IgD-negative memory B cell (primary cell): ENCODE measurements around the gene ATG3. TPM values are rescaled to one million over a fixed set of nuclear protein-coding genes. Genes with fewer than 3 reads are reported as not detected.
A peak's percentile ranks its signal among the peaks of the same experiment; 100 is the strongest.
"Not testable (repeated sequence)": the region's sequence is repeated elsewhere in the genome, so short reads cannot be mapped to it uniquely, and the experiment has no call there.

Source experiments
- H3K27ac Mint-ChIP-seq, 3 donors: one replicate each; pipeline ENCODE4 v1.8.0; 2020 to 2022; ENCODE audit warnings: mild to moderate bottlenecking in 3 of 3, mixed read lengths in 3 of 3, moderate library complexity in 1 of 3
- H3K27me3 Mint-ChIP-seq: one replicate; pipeline ENCODE4 v1.8.0; 2021; ENCODE audit warnings: mixed read lengths
- H3K36me3 Mint-ChIP-seq: one replicate; pipeline ENCODE4 v1.8.0; 2020; ENCODE audit warnings: mild to moderate bottlenecking, mixed read lengths
- H3K4me1 Mint-ChIP-seq, 3 donors: one replicate each; pipeline ENCODE4 v1.8.0; 2020 to 2022; ENCODE audit warnings: mixed read lengths in 3 of 3, mild to moderate bottlenecking in 1 of 3
- H3K4me3 Mint-ChIP-seq, 4 donors: one replicate each; pipeline ENCODE4 v1.8.0; 2020 to 2022; ENCODE audit warnings: mild to moderate bottlenecking in 4 of 4, mixed read lengths in 4 of 4, moderate library complexity in 3 of 4
- H3K9me3 Mint-ChIP-seq, 3 donors: one replicate each; pipeline ENCODE4 v1.8.0; 2020 to 2021; ENCODE audit warnings: mixed read lengths in 3 of 3, mild to moderate bottlenecking in 1 of 3
- polyA plus RNA-seq: library from polyadenylated mRNA; unstranded; fragments of 300-500 nt; fragmentation: Illumina TruSeq; gene quantifications from one replicate; pipeline ENCODE4 v1.2.3, GENCODE V29; 2021

ATG3 gene
- polyA plus RNA-seq, 1 donor from 2014 or later: 61.7 TPM

DNA sequence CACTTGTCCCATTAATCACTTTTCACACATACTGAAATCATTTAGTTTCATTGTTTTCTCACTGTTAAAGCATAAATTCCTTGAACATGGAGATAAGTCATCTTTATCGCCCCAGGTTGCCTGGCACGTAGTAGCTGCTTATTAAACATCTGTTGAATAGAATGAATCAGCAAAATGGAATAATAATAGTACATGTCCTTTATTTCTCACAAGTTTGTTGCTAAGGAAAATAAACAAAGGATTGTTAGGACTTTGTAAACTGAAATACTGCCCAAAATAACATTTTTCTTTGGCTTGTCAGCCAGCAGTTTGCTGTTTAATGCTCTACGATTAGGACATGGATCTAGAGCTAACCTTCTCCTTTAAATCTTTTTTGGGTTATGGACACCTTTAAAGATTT, 17.9 kb upstream of the ATG3 start:
- Mint-ChIP-seq H3K36me3 (peaks cover 12% of the 10 kb centered on the region), H3K27me3 (no peaks in the 10 kb centered on the region), H3K9me3 (no peaks in the 10 kb centered on the region), H3K27ac (peak overlapping the region; percentile 25 to 96 (median 28)), H3K4me3 (peak overlapping the region in 2 of 4 donors; percentile 2 to 53), H3K4me1 (peaks cover 11 to 24% (median 15%) of the 10 kb centered on the region in 3 donors)

DNA sequence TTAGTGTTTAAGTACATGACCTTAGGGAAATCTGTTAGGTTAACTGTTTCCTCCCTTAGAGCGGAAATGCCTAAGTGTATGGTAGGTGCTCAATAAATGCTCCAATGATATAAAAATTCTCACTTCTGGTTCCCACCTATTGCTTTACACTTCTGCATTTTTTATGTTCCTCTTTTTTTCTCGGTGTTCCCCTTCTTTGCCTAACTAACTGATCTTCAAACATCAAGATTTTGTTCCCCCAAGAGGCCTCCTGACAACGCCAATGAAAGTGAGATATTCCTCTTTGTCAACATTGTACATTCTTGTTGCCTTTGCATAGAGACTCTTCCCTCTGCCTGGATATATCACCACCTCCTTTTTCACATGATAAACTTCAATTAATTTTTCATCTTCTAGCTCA, 17.5 kb upstream of the ATG3 start:
- peak overlapping the region in 2 of 4 donors; percentile 2 to 53 for H3K4me3 Mint-ChIP-seq
- no peaks in the 10 kb centered on the region for H3K9me3 Mint-ChIP-seq
- H3K4me1 Mint-ChIP-seq: peaks cover 11 to 24% (median 15%) of the 10 kb centered on the region in 3 donors
- H3K27ac Mint-ChIP-seq: peak overlapping the region; percentile 25 to 96 (median 28)
- no peaks in the 10 kb centered on the region for H3K27me3 Mint-ChIP-seq
- peaks cover 12% of the 10 kb centered on the region for H3K36me3 Mint-ChIP-seq

DNA sequence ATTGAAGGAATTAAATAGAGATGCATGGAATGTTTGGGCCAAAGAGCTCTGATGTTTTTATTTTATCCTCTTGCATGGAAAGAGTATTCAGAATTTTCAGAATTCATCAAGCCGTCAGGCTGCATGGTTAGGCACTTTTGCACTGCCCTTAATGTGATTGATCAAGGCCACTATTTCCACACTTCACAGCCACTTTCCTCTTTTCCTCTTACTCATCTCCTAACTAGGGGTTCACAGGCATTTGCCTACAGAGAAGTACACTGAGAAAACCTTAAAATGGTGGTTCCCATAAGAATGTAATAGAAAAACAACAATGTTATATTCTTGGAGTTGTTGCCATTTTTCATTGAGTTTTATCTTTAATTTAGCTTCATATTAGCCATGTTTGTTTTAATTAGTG, 10.9 kb upstream of the ATG3 start:
- Mint-ChIP-seq H3K9me3 (peaks cover 0 to 2% (median 0%) of the 10 kb centered on the region in 3 donors), H3K36me3 (peaks cover 14% of the 10 kb centered on the region), H3K4me3 (peak overlapping the region in 1 of 4 donors; percentile 21), H3K27me3 (no peaks in the 10 kb centered on the region), H3K27ac (peak overlapping the region in 1 of 3 donors; percentile 29), H3K4me1 (peaks cover 3 to 19% (median 12%) of the 10 kb centered on the region in 3 donors)

DNA sequence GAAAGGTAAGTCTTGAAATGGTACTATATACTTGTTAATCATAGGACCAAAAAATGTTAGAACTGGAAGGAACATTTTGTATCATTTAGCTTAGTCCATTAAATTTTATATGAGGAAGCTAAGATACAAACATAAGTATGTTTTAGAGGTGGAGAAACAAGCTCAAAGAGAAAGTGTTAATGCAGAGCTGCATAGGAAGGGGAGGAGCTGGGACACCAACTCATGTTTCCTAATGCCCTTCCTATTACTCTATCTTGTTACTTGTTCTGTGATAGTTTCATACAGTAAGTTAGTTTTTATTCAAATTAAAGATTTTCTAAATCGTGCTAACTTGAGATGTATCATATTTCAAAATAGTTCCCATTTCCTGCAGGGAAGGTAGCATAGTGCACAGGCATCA, 7.5 kb upstream of the ATG3 start:
- H3K27me3 Mint-ChIP-seq: no peaks in the 10 kb centered on the region
- no peak overlapping the region for H3K27ac Mint-ChIP-seq
- H3K36me3 Mint-ChIP-seq: peaks cover 17% of the 10 kb centered on the region
- no peak overlapping the region for H3K4me3 Mint-ChIP-seq
- peaks cover 0 to 2% (median 0%) of the 10 kb centered on the region in 3 donors for H3K9me3 Mint-ChIP-seq
- H3K4me1 Mint-ChIP-seq: peaks cover 8 to 25% (median 12%) of the 10 kb centered on the region in 3 donors

DNA sequence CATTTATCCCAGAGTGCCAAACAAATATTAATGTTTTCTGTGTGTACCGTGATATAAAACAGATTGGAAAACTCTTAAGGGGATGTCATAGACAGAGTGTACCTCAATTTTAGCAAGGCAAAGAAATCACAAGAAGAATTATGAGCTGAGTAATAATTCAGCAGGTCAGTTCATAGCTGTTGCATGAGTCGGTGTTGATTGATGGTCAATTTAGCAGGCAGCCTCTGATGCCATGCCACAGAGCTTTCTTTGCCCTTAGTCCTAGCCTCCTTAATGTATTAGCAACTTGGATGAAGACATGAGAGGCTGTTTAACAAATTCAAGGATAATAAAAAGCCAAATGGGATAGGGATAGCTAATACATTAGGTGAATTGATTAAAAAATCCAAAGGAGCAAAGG, 6.9 kb upstream of the ATG3 start:
- no peak overlapping the region for H3K27ac Mint-ChIP-seq
- no peak overlapping the region for H3K4me3 Mint-ChIP-seq
- H3K27me3 Mint-ChIP-seq: no peaks in the 10 kb centered on the region
- H3K36me3 Mint-ChIP-seq: peaks cover 16% of the 10 kb centered on the region
- peaks cover 0 to 2% (median 0%) of the 10 kb centered on the region in 3 donors for H3K9me3 Mint-ChIP-seq
- H3K4me1 Mint-ChIP-seq: peaks cover 9 to 25% (median 17%) of the 10 kb centered on the region in 3 donors

DNA sequence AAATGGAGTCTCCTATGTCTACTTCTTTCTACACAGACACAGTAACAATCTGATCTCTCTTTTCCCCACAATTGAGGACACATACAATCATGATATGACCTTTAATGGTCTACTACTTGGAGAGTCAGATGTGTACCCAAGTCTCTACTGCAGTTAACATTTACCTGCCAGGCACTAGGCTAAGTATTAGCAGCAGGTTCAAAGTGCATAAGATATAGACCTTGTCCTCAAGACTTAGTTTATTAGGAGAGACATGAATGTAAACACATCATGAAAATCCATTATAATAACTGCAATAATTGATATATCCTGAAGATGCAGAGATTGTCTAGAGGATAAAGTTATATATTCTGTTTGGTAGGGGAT, 3.2 kb upstream of the ATG3 start:
- no peak overlapping the region for H3K4me3 Mint-ChIP-seq
- peaks cover 22 to 44% (median 26%) of the 10 kb centered on the region in 3 donors for H3K4me1 Mint-ChIP-seq
- H3K36me3 Mint-ChIP-seq: peaks cover 13% of the 10 kb centered on the region
- H3K27me3 Mint-ChIP-seq: no peaks in the 10 kb centered on the region
- no peaks in the 10 kb centered on the region for H3K9me3 Mint-ChIP-seq
- no peak overlapping the region for H3K27ac Mint-ChIP-seq

DNA sequence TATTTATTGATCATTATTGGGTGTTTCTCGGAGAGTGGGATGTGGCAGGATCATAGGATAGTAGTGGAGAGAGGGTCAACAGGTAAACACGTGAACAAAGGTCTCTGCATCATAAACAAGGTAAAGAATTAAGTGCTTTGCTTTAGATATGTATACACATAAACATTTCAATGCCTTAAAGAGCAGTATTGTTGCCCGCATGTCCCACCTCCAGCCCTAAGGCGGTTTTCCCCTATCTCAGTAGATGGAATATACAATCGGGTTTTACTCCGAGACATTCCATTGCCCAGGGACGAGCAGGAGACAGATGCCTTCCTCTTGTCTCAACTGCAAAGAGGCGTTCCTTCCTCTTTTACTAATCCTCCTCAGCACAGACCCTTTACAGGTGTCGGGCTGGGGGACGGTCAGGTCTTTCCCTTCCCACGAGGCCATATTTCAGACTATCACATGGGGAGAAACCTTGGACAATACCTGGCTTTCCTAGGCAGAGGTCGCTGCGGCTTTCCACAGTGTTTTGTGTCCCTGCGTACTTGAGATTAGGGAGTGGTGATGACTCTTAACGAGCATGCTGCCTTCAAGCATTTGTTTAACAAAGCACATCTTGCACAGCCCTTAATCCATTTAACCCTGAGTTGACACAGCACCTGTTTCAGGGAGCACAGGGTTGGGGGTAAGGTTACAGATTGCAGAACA, 2.6 kb upstream of the ATG3 start:
- not testable (repeated sequence) for H3K9me3 Mint-ChIP-seq, H3K27me3 Mint-ChIP-seq, H3K4me3 Mint-ChIP-seq
- H3K4me1 Mint-ChIP-seq: peaks cover 24 to 50% (median 31%) of the 10 kb centered on the region in 3 donors
- H3K36me3 Mint-ChIP-seq: peaks cover 13% of the 10 kb centered on the region
- H3K27ac Mint-ChIP-seq: peak overlapping the region in 1 of 3 donors; percentile 95

DNA sequence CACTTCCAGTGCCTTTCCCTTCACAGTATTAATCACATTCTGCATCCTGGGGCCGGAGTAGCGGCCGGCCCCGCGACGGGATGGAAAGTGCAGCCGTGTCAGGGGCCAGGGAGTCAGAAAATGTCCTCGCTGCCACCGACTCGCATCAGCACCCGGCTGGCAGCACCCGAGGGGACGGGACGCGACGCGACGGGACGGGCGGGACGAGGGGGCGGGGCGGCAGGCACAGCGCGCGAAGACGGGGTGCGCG, 353 bp downstream of the ATG3 start:
- Mint-ChIP-seq H3K36me3 (peaks cover 8% of the 10 kb centered on the region), H3K27me3 (no peaks in the 10 kb centered on the region), H3K27ac (peak overlapping the region; percentile 95 to 100 (median 99)), H3K4me3 (peak overlapping the region; percentile 94 to 100 (median 98)), H3K4me1 (peaks cover 28 to 46% (median 36%) of the 10 kb centered on the region in 3 donors), H3K9me3 (no peaks in the 10 kb centered on the region)

DNA sequence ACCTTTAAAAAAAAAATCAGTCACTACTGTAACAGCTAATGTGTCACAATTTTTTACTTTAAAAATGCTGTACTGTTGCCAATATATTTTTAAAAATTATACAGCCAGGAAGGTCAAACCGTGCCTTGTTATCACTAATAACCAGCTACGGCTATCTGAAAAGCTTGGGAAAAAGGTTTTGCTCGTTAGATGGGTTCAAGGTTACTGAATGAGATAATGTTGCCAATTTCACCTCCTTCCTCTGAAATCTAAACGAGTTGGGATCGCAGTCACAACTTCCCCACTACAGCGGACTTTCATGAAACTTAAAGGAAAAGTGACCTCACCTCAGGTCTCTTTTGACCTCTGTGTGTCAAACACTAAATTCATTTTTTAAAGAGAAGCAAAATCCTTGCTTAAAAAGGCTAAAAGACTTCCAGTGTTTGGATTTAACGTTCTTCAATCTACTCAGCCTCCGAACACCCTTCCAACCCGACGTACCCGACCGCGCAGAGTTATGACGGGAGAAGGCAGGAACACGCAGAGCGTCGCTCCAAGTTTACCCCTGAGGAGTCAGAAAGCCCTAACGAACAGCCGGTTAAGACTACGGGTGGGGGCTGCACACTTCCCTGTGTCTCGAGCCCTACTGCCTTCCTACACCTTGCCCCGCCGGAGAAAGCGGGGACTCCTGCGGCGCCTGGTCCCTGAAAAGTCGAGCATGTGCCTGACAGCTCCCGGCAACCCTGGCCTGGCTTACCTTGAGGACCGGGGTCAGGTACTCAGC, 860 bp downstream of the ATG3 start:
- Mint-ChIP-seq H3K36me3 (peaks cover 4% of the 10 kb centered on the region), H3K9me3 (no peaks in the 10 kb centered on the region), H3K27me3 (no peaks in the 10 kb centered on the region), H3K4me1 (peaks cover 30 to 45% (median 37%) of the 10 kb centered on the region in 3 donors), H3K27ac (peak overlapping the region; percentile 95 to 100 (median 99)), H3K4me3 (peak overlapping the region; percentile 94 to 100 (median 98))

DNA sequence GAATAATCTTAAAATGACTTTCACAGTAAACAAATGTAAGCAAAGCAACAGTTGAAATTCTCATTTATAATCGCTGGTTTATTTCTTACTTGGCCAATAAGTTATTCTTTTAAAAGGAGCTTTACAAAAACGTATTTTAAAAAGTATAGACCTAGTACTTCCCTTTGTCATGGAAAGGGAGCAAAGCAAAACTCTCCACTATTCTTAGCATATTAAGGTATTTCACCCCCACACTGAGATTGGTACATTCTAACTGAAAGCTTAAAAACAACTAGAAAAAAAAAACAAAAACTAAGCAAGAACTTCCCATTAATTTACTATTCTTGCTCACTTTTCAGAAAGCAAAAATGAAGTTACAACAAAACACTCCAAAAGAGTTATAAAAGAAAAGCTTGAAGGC, 1.5 kb downstream of the ATG3 start:
- Mint-ChIP-seq H3K4me1 (peaks cover 36 to 50% (median 43%) of the 10 kb centered on the region in 3 donors), H3K9me3 (no peaks in the 10 kb centered on the region), H3K27ac (peak overlapping the region; percentile 95 to 100 (median 99))

DNA sequence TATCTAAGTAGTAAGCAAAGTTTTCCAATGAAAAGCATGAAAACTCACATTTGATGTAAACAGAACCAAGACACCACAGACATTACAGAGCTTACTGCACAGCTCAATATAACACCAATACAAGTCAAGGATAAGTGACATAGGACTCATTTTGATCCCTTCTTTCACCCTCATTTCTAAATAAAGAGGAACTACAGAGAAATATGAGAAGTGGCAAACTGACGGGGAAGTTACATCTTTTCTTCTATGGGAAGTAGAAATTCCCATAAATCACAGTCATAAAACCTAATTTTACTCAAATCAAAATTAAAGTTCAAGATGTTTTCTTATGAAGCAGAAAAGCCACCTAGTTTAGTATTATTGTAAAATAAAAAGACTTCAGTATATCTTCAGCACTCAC, 3.8 kb downstream of the ATG3 start:
- Mint-ChIP-seq H3K27ac (no peak overlapping the region), H3K36me3 (peaks cover 4% of the 10 kb centered on the region), H3K9me3 (no peaks in the 10 kb centered on the region), H3K4me3 (peak overlapping the region in 1 of 4 donors; percentile 5), H3K4me1 (peaks cover 36 to 48% (median 42%) of the 10 kb centered on the region in 3 donors), H3K27me3 (no peaks in the 10 kb centered on the region)

More for the DNA sequence above, 1.5 kb downstream of the ATG3 start:
- H3K4me3 Mint-ChIP-seq: peak overlapping the region; percentile 94 to 100 (median 98)
- peaks cover 4% of the 10 kb centered on the region for H3K36me3 Mint-ChIP-seq
- H3K27me3 Mint-ChIP-seq: no peaks in the 10 kb centered on the region

DNA sequence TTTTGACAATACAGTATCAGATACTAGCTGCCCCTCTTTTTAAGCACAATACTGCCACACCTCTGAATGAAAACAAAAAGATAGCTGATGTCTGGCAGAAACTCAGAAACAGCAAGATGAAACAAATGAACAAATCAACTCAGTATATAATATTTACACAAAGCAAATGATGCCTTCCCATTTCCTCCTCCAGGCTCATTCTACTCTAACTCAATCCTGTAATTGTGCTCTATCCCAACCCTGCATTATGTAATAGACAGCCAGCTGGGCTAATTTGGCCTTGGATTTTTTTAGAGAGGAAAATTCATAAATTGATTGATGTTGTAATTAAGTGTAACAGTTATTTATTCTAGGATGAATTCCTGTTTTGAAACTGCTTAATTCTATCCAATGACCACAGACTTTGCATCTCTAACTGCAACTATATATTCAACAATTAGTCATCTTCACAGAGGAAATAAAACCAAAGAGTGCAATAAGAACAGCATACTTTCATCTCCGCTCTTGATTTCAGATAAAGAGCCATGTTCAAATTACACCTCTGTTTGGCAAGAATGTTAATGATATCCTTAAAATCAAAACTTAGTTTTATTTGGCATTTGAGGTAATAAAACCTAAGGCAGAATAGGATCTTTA, 6.1 kb downstream of the ATG3 start:
- peaks cover 8% of the 10 kb centered on the region for H3K36me3 Mint-ChIP-seq
- peak overlapping the region in 2 of 4 donors; percentile 70 to 75 for H3K4me3 Mint-ChIP-seq
- H3K4me1 Mint-ChIP-seq: peaks cover 33 to 41% (median 37%) of the 10 kb centered on the region in 3 donors
- no peaks in the 10 kb centered on the region for H3K9me3 Mint-ChIP-seq
- H3K27me3 Mint-ChIP-seq: no peaks in the 10 kb centered on the region
- peak overlapping the region; percentile 18 to 69 (median 33) for H3K27ac Mint-ChIP-seq

DNA sequence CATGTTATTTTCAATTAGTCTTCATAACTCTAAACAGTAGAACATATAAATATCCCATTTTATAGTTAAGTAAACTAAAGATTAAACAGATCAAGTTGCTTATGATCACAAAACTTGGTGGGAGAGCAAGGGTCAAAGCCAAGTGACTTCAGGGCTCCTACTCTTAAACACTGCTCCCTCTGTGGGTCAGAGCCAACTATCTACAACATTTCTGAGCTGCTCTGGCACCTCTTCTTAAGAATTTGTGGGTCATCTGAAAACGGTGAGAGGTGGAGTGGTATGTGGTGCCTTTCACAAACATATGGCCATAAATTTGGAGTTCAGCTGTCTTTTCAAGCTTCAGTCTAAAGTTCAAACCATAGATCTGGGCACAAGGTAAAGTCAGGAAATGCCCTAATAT, 10.9 kb downstream of the ATG3 start:
- Mint-ChIP-seq H3K4me3 (no peak overlapping the region), H3K9me3 (no peaks in the 10 kb centered on the region), H3K4me1 (peaks cover 16 to 18% (median 17%) of the 10 kb centered on the region in 3 donors), H3K27me3 (no peaks in the 10 kb centered on the region), H3K36me3 (peaks cover 11% of the 10 kb centered on the region), H3K27ac (no peak overlapping the region)

DNA sequence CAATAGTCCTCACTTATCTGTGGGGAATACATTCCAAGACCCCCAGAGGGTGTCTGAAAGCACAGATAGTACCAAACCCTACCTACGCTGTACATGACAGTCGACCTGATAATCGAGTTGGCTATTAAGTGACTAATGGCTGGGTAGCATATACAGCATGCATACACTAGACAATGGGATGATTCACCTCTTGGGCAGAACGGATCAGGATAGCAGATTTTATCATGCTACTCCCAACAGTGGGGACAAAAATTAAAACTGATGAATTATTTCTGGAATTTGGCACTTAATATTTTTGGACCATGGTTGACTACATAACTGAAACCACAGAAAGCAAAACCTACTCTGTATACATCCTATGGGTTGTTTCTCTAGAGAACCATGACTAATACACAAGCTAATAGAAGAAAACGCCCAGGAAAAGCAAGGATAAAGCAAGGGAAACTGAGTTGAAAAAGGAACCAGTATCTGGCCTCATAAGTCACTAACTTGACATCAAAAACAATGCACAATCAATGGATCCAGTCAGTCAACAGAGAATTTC, 15.5 kb downstream of the ATG3 start:
- no peak overlapping the region for H3K27ac Mint-ChIP-seq
- H3K4me1 Mint-ChIP-seq: peaks cover 4 to 8% (median 5%) of the 10 kb centered on the region in 3 donors
- H3K36me3 Mint-ChIP-seq: peaks cover 11% of the 10 kb centered on the region
- H3K27me3 Mint-ChIP-seq: no peaks in the 10 kb centered on the region
- H3K9me3 Mint-ChIP-seq: no peaks in the 10 kb centered on the region
- no peak overlapping the region for H3K4me3 Mint-ChIP-seq
